GM19193 (cell line): ENCODE results near the gene BOC.

Source experiments
- POLR2A ChIP-seq: IDR thresholded peaks from 4 replicates; pipeline ENCODE4 v1.6.1; 2011; ENCODE audit not compliant: insufficient read depth, insufficient read length; ENCODE audit errors: extremely low read depth

Gene BOC

DNA sequence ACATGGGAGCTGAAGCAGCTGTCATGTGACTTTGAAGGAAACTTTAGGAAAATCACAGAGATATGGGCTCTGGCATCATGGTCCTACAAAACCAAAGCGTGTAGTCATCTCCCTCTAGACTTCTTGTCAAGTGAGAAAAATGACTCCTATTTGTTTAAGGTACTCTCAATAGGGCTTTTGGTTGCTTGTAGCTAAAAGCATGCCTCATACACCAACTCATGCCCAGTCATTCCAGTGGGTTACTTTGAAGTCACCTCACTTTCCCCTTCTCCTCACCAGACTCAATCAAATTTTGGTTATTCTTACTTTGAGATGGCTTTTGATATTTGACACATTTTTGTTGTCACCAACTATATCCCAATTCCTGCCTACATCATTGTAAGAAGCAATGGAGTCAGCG lies 81.6 kb downstream of the BOC start:
- TF ChIP-seq POLR2A = no peak

DNA sequence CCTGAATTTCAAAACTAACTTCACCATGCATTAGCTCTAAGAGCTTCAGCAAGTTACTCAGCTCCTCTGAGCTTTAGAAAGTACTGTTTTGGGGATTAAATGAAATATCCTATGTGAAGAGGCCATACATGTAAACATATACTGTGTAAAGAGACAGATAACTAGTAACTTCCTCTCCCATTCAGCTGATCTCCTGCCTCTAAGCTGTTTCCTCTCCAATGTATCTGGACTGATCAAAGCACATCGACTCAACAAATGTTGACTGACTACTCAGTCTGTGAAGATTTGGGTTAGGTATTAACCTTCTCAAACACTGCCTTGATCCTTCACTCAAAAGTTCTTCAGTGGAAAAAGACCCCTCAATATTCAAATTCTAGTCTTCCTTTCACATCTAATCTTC lies 82.0 kb downstream of the BOC start:
- no peak for TF ChIP-seq POLR2A

- no peak for TF ChIP-seq POLR2A
These were observed 84.1 kb downstream of the BOC start for GRCh38 chr3:113295463-113295862.

GRCh38 chr3:113297287-113297686 lies 85.9 kb downstream of the BOC start:
- no peak for TF ChIP-seq POLR2A

- no peak for TF ChIP-seq POLR2A
These were observed 86.5 kb downstream of the BOC start for GRCh38 chr3:113297841-113298240.

DNA sequence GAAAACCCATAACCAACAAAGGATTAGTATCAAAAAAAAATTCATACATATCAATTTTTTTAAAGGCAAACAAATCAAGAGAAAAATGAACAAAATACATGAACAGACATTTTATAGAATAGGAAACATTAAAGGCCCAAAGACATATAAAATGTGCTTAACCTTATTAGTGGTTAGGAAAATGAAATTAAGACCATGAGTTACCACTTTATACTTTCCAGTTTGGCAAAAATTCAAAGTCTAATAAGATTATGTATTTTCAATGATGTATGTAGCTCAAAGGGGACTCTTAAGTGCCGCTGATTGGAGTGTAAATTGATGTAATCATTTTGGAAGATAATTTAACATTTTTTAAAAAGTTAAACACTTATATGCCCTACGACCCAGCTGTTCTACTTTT lies 89.2 kb downstream of the BOC start:
- no peak for TF ChIP-seq POLR2A

GRCh38 chr3:113304102-113304501 lies 92.7 kb downstream of the BOC start:
- TF ChIP-seq POLR2A = no peak

- no peak for TF ChIP-seq POLR2A
These were observed 93.6 kb downstream of the BOC start for GRCh38 chr3:113304856-113305540.

DNA sequence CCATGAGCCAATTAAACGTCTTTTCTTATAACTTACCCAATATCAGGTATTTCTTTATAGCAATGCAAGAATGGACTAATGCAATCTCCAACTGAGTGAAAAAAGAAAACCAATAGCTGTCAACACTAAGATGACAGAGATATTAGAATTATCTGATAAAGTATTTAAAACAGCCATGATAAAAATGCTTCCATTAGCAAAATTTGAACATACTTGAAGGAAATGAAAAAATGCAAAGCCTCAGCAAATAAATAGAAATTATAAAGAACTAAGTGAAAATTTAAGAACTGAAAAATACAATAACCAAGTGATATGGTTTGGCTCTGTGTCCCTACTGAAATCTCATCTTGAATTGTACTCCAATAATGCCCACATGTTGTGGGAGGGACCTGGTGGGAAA lies 99.6 kb downstream of the BOC start:
- no peak for TF ChIP-seq POLR2A

- TF ChIP-seq POLR2A = no peak
These were observed 101.1 kb downstream of the BOC start for GRCh38 chr3:113312416-113312815.

DNA sequence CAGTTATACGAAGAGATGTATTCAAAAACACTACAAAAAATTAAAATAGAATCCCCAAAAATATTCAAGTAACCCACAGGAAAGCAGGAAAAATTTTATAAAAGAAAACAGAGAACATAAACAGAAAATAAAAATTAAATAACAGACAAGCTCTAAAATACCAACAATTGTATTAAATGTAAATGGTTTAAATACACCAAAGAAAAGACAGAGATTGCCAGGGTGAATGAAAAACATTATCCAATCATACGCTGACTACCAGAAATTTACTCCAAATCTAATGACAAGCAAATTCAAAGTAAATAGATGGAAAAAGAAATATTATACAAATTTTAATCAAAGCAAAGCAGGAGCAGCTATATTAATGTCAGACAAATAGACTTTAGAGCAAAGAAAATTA lies 103.6 kb downstream of the BOC start:
- no peak for TF ChIP-seq POLR2A

DNA sequence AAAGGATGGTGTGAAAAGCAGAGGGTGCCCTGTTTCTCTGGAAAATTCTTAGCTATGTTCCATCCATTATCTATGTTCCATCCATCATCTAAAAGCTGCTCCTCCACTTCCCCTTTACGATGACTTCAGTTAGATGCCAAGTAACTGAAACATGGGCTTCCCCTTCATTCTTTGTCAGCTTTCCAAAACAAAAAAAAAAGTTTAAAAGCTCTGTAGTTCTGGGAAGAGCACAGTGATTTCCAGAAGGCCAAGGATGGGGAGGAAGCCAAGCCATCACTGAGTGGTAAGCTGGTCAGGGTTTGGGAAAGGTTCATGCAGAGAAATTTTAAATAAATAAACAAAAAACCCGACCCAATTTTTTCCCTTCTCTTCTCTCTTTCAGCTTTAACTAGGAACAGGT lies 118.4 kb downstream of the BOC start:
- TF ChIP-seq POLR2A = no peak

DNA sequence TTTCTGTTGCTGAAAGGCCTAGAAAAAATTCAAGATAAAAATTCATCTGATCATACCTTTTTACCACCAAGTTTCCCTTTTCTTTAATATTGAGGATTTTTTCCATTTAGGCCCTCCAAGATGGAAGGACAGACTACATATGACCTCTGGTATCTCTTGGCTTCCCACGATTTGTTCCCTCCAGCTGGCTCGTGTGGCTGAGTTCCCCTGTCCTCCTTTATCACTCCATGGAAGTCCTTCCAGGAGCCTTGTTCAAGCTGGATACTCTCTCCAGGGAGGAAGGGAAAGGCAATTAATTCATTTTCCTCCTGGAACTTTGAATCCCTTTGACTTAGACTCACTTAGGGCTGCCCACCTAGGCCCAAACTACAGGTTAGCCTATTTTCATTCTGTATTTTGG lies 119.4 kb downstream of the BOC start:
- no peak for TF ChIP-seq POLR2A

GRCh38 chr3:113331187-113331586 lies 119.8 kb downstream of the BOC start:
- no peak for TF ChIP-seq POLR2A
